Measurements from ENCODE around the gene TMEM174.
A peak's percentile ranks its signal among the peaks of the same experiment; 100 is the strongest.

The TMEM174 gene

GRCh38 chr5:73153513-73153912 lies 19.5 kb upstream of the TMEM174 start:
- DNase-seq (ENCODE audit: low spot score): no peak

GRCh38 chr5:73154208-73155006 lies 18.6 kb upstream of the TMEM174 start:
- no peak for DNase-seq (ENCODE audit: low spot score)

- DNase-seq (ENCODE audit: low spot score): no peak
Observed at GRCh38 chr5:73155271-73156222, 17.4 kb upstream of the TMEM174 start.

GRCh38 chr5:73157414-73158303 lies 15.3 kb upstream of the TMEM174 start:
- no peak for DNase-seq (ENCODE audit: low spot score)

GRCh38 chr5:73158313-73158712 lies 14.7 kb upstream of the TMEM174 start:
- DNase-seq (ENCODE audit: low spot score): no peak

GRCh38 chr5:73160239-73160671 lies 12.7 kb upstream of the TMEM174 start:
- DNase-seq (ENCODE audit: low spot score): no peak

- DNase-seq (ENCODE audit: low spot score): no peak
Observed at GRCh38 chr5:73170522-73170921, 2.5 kb upstream of the TMEM174 start.

- DNase-seq (ENCODE audit: low spot score): no peak
Observed at GRCh38 chr5:73171495-73171894, 1.5 kb upstream of the TMEM174 start.

- no peak for DNase-seq (ENCODE audit: low spot score)
Observed at GRCh38 chr5:73174100-73174815, 1.3 kb downstream of the TMEM174 start.

- no peak for DNase-seq (ENCODE audit: low spot score)
Observed at GRCh38 chr5:73176250-73176649, 3.3 kb downstream of the TMEM174 start.

- DNase-seq (ENCODE audit: low spot score): no peak
Observed at GRCh38 chr5:73178265-73178664, 5.3 kb downstream of the TMEM174 start.

- DNase-seq (ENCODE audit: low spot score): no peak
Observed at GRCh38 chr5:73179730-73180129, 6.7 kb downstream of the TMEM174 start.

- no peak for DNase-seq (ENCODE audit: low spot score)
Observed at GRCh38 chr5:73180566-73180965, 7.6 kb downstream of the TMEM174 start.

GRCh38 chr5:73182307-73182706 lies 9.3 kb downstream of the TMEM174 start:
- no peak for DNase-seq (ENCODE audit: low spot score)

- DNase-seq (ENCODE audit: low spot score): no peak
Observed at GRCh38 chr5:73183000-73183399, 10.0 kb downstream of the TMEM174 start.

GRCh38 chr5:73183481-73183891 lies 10.5 kb downstream of the TMEM174 start:
- DNase-seq (ENCODE audit: low spot score): no peak

- DNase-seq (ENCODE audit: low spot score): peak; percentile 46
Observed at GRCh38 chr5:73186976-73187375, 14.0 kb downstream of the TMEM174 start.

- DNase-seq (ENCODE audit: low spot score): peak; percentile 66
Observed at GRCh38 chr5:73188764-73189531, 16.0 kb downstream of the TMEM174 start.

GRCh38 chr5:73189871-73190376 lies 16.9 kb downstream of the TMEM174 start:
- peak; percentile 86 for DNase-seq (ENCODE audit: low spot score)

- no peak for DNase-seq (ENCODE audit: low spot score)
Observed at GRCh38 chr5:73192370-73192769, 19.4 kb downstream of the TMEM174 start.

All from GM03348 (cell line).